K562 (cell line): ENCODE results near the gene PHACTR3. TPM values are rescaled to one million over a fixed set of nuclear protein-coding genes. Genes with fewer than 3 reads are reported as not detected.

ENCODE experiments used
- ATAC-seq: fragments of 200-7000 bp; cut with Tn5 transposase; 3 replicates; pipeline ENCODE4 v1.9.1; 2020; ENCODE audit warnings: moderate library complexity
- BruUV-seq: library from RNA; stranded (reverse); fragments of 400-500 nt; replicated peaks from 2 replicates; lab custom pipeline; 2021; lab: Mats Ljungman, UMichigan
- CTCF ChIA-PET: fragments of 300-600 bp; formaldehyde crosslinking; extraction: SDS; loops from one replicate; lab custom pipeline; 2021; ENCODE audit warnings: low intra/inter-chr PET ratio; lab: Yijun Ruan, JAX
- POLR2A ChIA-PET: fragments of 300-600, 350-650 bp; sonication (Branson Sonifier 250); formaldehyde crosslinking; extraction: SDS; loops from one replicate; lab custom pipeline; 2021; ENCODE audit warnings: antibody characterized with exemption, inconsistent platforms; lab: Yijun Ruan, JAX
- DNase-seq, 4 experiments: peaks; one replicate each; pipeline versions ENCODE4 v3.0.0 to v3.0.0-alpha.2; 2011 to 2018; ENCODE audit warnings: low spot score in 3 of 4, mixed read lengths in 3 of 4; ENCODE audit errors: extremely low read depth in 1 of 4
- FAIRE-seq: peaks from 2 replicates; lab custom pipeline; 2011; peaks lifted over from hg19 to GRCh38; lab: Jason Lieb, UNC
- H2AFZ ChIP-seq: 2 replicates; pipeline ENCODE4 v1.6.0; 2011; ENCODE audit warnings: low read depth, low read length, control low read depth, inconsistent platforms
- H3K27ac ChIP-seq: fragments of 200-600 bp; 3 replicates; pipeline ENCODE4 v1.8.0; 2011; ENCODE audit warnings: low read depth, mild to moderate bottlenecking, control low read depth, inconsistent platforms, low read length, moderate library complexity, mixed read lengths; ENCODE audit errors: extremely low read depth
- H3K27me3 ChIP-seq, 2 experiments: fragments of 300-600 bp in 1 of 2; 2 replicates in 1 of 2; 3 replicates in 1 of 2; pipeline versions ENCODE4 v1.6.0 to v1.8.0; 2011; ENCODE audit warnings: inconsistent platforms in 2 of 2, low read length in 2 of 2, mild to moderate bottlenecking in 1 of 2, mixed read lengths in 1 of 2, moderate library complexity in 1 of 2; ENCODE audit not compliant: control insufficient read depth in 2 of 2, insufficient read depth in 2 of 2
- H3K36me3 ChIP-seq: fragments of 300-600 bp; 3 replicates; pipeline ENCODE4 v1.8.0; 2011; ENCODE audit warnings: mild to moderate bottlenecking, low read length, inconsistent platforms; ENCODE audit not compliant: control insufficient read depth, insufficient read depth
- H3K4me1 ChIP-seq, 2 experiments: fragments of 200-600 bp in 1 of 2; replicated peaks in 1 of 2; 2 replicates in 1 of 2; 3 replicates in 1 of 2; pipeline versions ENCODE4 v1.5.1 to v1.8.0; 2011; ENCODE audit warnings: inconsistent platforms in 2 of 2, low read length in 2 of 2, mild to moderate bottlenecking in 1 of 2, mixed read lengths in 1 of 2, moderate library complexity in 1 of 2; ENCODE audit not compliant: control insufficient read depth in 2 of 2, insufficient read depth in 2 of 2
- H3K4me2 ChIP-seq: 2 replicates; pipeline ENCODE4 v1.6.1; 2011; ENCODE audit warnings: low read length, control low read depth, inconsistent platforms, mixed read lengths; ENCODE audit not compliant: insufficient read depth
- H3K4me3 ChIP-seq: fragments of 200-600 bp; sonication (generic), shearing (Covaris generic); 2 replicates; pipeline ENCODE4 v1.5.1; 2016; ENCODE audit warnings: control low read depth, inconsistent platforms
- H3K79me2 ChIP-seq: fragments of 200-600 bp; 3 replicates; pipeline ENCODE4 v1.8.0; 2011; ENCODE audit warnings: low read length, inconsistent platforms; ENCODE audit not compliant: control insufficient read depth, insufficient read depth
- H3K9ac ChIP-seq, 2 experiments: 2 replicates each; pipeline versions ENCODE4 v1.6.0 to v1.6.1; 2011; ENCODE audit warnings: low read depth in 2 of 2, low read length in 2 of 2, control low read depth in 1 of 2, inconsistent platforms in 1 of 2, mild to moderate bottlenecking in 1 of 2, mixed read lengths in 1 of 2; ENCODE audit not compliant: insufficient read depth in 1 of 2
- H3K9me1 ChIP-seq: one replicate; pipeline ENCODE4 v1.6.0; 2011; ENCODE audit warnings: inconsistent platforms, mild to moderate bottlenecking, low read length, moderate library complexity; ENCODE audit not compliant: control insufficient read depth, insufficient read depth
- H3K9me3 ChIP-seq: replicated peaks from 2 replicates; pipeline ENCODE4 v1.5.1; 2011; ENCODE audit warnings: low read depth, low read length, inconsistent platforms; ENCODE audit not compliant: control insufficient read depth, insufficient read depth
- H4K20me1 ChIP-seq: replicated peaks from 2 replicates; pipeline ENCODE4 v1.6.1; 2011; ENCODE audit warnings: low read length, inconsistent platforms, mixed read lengths; ENCODE audit not compliant: control insufficient read depth, insufficient read depth
- MIER1 ChIP-seq: fragments of 450-650 bp; IDR thresholded peaks from 2 replicates; pipeline ENCODE4 v1.6.1; 2016; ENCODE audit warnings: antibody characterized with exemption, mild to moderate bottlenecking, low read depth
- POLR3G ChIP-seq: IDR thresholded peaks from 2 replicates; pipeline ENCODE4 v1.6.1; 2011; ENCODE audit not compliant: insufficient read length, insufficient replicate concordance; ENCODE audit errors: extremely low read depth
- RCOR1 ChIP-seq, 2 experiments: IDR thresholded peaks; 2 replicates each; pipeline ENCODE4 v1.6.1; 2012; ENCODE audit warnings: low read depth in 2 of 2, low read length in 2 of 2, borderline replicate concordance in 1 of 2, improper control_type of control experiment in 1 of 2
- TAF7 ChIP-seq: fragments of 450-650 bp; IDR thresholded peaks from 2 replicates; pipeline ENCODE4 v1.6.1; 2016; ENCODE audit warnings: missing genetic modification characterization, missing compliant biosample characterization
- ZNF589 ChIP-seq: fragments of 200-800 bp; sonication (Bioruptor generic); IDR thresholded peaks from 2 replicates; pipeline ENCODE4 v1.6.1; 2016; ENCODE audit warnings: low read depth, missing genetic modification characterization, missing compliant biosample characterization
- WGBS: fragments of 100-300 bp; shearing (Covaris generic); methylation state at CpG from one replicate; pipeline ENCODE4 v1.1.6; 2016; ENCODE audit warnings: low coverage, mixed read lengths; ENCODE audit not compliant: insufficient coverage; ENCODE audit errors: missing lambda C conversion rate; 5-methylcytosine and 5-hydroxymethylcytosine counted together
- in situ Hi-C: fragments of 300-500 bp; cut with MboI; formaldehyde crosslinking; loops from 4 replicates; pipeline ENCODE4 v1.15.0; 2018; ENCODE audit warnings: inconsistent platforms, mixed read lengths
- intact Hi-C: fragments of 100-400 bp; cut with micrococcal nuclease; formaldehyde crosslinking; loops from 2 replicates; pipeline ENCODE4 v1.14.2; 2022
- polyA plus RNA-seq, 8 experiments: library from polyadenylated mRNA; depleted of rRNA in 4 of 8; stranded (reverse) in 5 of 8; unstranded in 3 of 8; fragments of >200 nt; fragmentation: Nextera tagmentation in 2 of 8; fragmentation: Illumina TruSeq in 1 of 8; extraction: Ambion mirVana in 2 of 8; extraction: Trizol in 1 of 8; gene quantifications; 2 replicates each; pipeline versions ENCODE4 v1.2.1 to v1.2.3, GENCODE V29; 2011 to 2014; ENCODE audit warnings: inconsistent platforms in 1 of 8, missing spikeins in 1 of 8
- total RNA-seq, 7 experiments: library from RNA; depleted of rRNA in 6 of 7; stranded (reverse); fragments of >200 nt in 6 of 7; fragmentation: Illumina TruSeq in 2 of 7; extraction: Trizol in 2 of 7; gene quantifications; 2 replicates each; pipeline versions ENCODE4 v1.2.1 to v1.2.3, GENCODE V29; 2011 to 2021; ENCODE audit warnings: low replicate concordance in 1 of 7
- TF ChIP-seq, protein P1 (sequence below): fragments of 450-650 bp; formaldehyde crosslinking; IDR thresholded peaks from 2 replicates; pipeline ENCODE4 v1.4.0; 2020; ENCODE audit warnings: mild to moderate bottlenecking, mixed read lengths
- TF ChIP-seq, protein P2 (sequence below): fragments of 250-450 bp; sonication (Bioruptor Pico); IDR thresholded peaks from 2 replicates; pipeline ENCODE4 v1.8.0; 2022; ENCODE audit warnings: moderate library complexity, mild to moderate bottlenecking, inconsistent platforms
- TF ChIP-seq, protein P3 (sequence below): fragments of 450-650 bp; IDR thresholded peaks from 2 replicates; pipeline ENCODE4 v1.6.1; 2014; ENCODE audit warnings: low read depth, mild to moderate bottlenecking, moderate library complexity, borderline replicate concordance
- TF ChIP-seq, protein P4 (sequence below): fragments of 450-650 bp; IDR thresholded peaks from 2 replicates; pipeline ENCODE4 v1.6.1; 2016

PHACTR3 gene
- total and polyA plus RNA-seq, 9 of the 15 experiments (the other 6 are each of a cell fraction or from before 2014, with no cell fraction given): not detected

GRCh38 chr20:59835448-59836395 is 231.4 kb downstream of the PHACTR3 start (continued):
- TF ChIP-seq, protein P1, sequence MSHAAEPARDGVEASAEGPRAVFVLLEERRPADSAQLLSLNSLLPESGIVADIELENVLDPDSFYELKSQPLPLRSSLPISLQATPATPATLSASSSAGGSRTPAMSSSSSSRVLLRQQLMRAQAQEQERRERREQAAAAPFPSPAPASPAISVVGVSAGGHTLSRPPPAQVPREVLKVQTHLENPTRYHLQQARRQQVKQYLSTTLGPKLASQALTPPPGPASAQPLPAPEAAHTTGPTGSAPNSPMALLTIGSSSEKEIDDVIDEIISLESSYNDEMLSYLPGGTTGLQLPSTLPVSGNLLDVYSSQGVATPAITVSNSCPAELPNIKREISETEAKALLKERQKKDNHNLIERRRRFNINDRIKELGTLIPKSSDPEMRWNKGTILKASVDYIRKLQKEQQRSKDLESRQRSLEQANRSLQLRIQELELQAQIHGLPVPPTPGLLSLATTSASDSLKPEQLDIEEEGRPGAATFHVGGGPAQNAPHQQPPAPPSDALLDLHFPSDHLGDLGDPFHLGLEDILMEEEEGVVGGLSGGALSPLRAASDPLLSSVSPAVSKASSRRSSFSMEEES (CRISPR knock-in tag): no peak
- TF ChIP-seq, protein P2, sequence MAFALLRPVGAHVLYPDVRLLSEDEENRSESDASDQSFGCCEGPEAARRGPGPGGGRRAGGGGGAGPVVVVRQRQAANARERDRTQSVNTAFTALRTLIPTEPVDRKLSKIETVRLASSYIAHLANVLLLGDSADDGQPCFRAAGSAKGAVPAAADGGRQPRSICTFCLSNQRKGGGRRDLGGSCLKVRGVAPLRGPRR (CRISPR knock-in tag): no peak

- in situ Hi-C loops (no loop called here), intact Hi-C loops (no loop called here)
- H3K9ac ChIP-seq: no peak overlapping the region
- H3K36me3 ChIP-seq: no peaks in the 10 kb centered on the region
- H3K4me3 ChIP-seq: no peak overlapping the region
- no peaks in the 10 kb centered on the region for H3K9me3 ChIP-seq
- ChIA-PET POLR2A (no interaction called here), CTCF (no interaction called here)
- no TSS peak for BruUV-seq
- no peaks in the 10 kb centered on the region for H3K79me2 ChIP-seq
- no peak for TF ChIP-seq ZNF589 (CRISPR knock-in tag)
- TF ChIP-seq, protein P3, sequence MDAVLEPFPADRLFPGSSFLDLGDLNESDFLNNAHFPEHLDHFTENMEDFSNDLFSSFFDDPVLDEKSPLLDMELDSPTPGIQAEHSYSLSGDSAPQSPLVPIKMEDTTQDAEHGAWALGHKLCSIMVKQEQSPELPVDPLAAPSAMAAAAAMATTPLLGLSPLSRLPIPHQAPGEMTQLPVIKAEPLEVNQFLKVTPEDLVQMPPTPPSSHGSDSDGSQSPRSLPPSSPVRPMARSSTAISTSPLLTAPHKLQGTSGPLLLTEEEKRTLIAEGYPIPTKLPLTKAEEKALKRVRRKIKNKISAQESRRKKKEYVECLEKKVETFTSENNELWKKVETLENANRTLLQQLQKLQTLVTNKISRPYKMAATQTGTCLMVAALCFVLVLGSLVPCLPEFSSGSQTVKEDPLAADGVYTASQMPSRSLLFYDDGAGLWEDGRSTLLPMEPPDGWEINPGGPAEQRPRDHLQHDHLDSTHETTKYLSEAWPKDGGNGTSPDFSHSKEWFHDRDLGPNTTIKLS: no peak
- TF ChIP-seq, protein P4, sequence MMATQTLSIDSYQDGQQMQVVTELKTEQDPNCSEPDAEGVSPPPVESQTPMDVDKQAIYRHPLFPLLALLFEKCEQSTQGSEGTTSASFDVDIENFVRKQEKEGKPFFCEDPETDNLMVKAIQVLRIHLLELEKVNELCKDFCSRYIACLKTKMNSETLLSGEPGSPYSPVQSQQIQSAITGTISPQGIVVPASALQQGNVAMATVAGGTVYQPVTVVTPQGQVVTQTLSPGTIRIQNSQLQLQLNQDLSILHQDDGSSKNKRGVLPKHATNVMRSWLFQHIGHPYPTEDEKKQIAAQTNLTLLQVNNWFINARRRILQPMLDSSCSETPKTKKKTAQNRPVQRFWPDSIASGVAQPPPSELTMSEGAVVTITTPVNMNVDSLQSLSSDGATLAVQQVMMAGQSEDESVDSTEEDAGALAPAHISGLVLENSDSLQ: no peak
- TF ChIP-seq RCOR1 (IDR thresholded peaks at IDR 0.05; ENCODE audit: borderline replicate concordance in 1 of 2, low read depth in 2 of 2, low read length in 2 of 2): no peak
- no peak for TF ChIP-seq MIER1
- no peak for TF ChIP-seq TAF7 (tag)
- TF ChIP-seq POLR3G: no peak
- no peaks in the 10 kb centered on the region for H4K20me1 ChIP-seq
- H3K4me1 ChIP-seq: no peaks in the 10 kb centered on the region
- H3K4me2 ChIP-seq: no peak overlapping the region
- H3K9me1 ChIP-seq: no peaks in the 10 kb centered on the region
- H3K27me3 ChIP-seq: peaks cover 0 to 17% of the 10 kb centered on the region in 2 experiments; a peak in 3 of 5 replicates
- WGBS: 1% methylated on average over 6 of the region's 6 CpGs
- ATAC-seq (no peak), FAIRE-seq (no peak), DNase-seq (no peak)
- H3K27ac ChIP-seq: no peak overlapping the region
- H2AFZ ChIP-seq: no peak overlapping the region
These were observed 232.4 kb downstream of the PHACTR3 start for GRCh38 chr20:59836767-59837166.
